Measurements from ENCODE around the gene DEPP1.

GRCh38 chr10:44935966-44936295, 42.7 kb downstream of the DEPP1 start:
- TF ChIP-seq POLR2A (IDR thresholded peaks at IDR 0.05; ENCODE audit: insufficient read depth in 1 of 2, low read depth in 2 of 2, low read length in 2 of 2) (no peak), CTCF (CRISPR knock-in tag; IDR thresholded peaks at IDR 0.05) (no peak), NFIC (IDR thresholded peaks at IDR 0.05; ENCODE audit: low read length) (no peak), KDM1A (CRISPR knock-in tag; IDR thresholded peaks at IDR 0.05) (no peak), JUND (CRISPR knock-in tag; IDR thresholded peaks at IDR 0.05) (no peak), SIN3A (IDR thresholded peaks at IDR 0.05; ENCODE audit: borderline replicate concordance, low read depth, low read length) (no peak), POLR2G (IDR thresholded peaks at IDR 0.05; ENCODE audit: low read depth, low read length) (no peak), EP300 (IDR thresholded peaks at IDR 0.05; ENCODE audit: low read depth in 2 of 2, low read length in 2 of 2) (no peak), EP300 (CRISPR knock-in tag; IDR thresholded peaks at IDR 0.05; ENCODE audit: borderline replicate concordance) (no peak), ZNF3 (CRISPR knock-in tag; IDR thresholded peaks at IDR 0.05) (no peak)
